Heart left ventricle (tissue), 16 donors: ENCODE data around the gene RAB10. TPM values are rescaled to one million over a fixed set of nuclear protein-coding genes. Genes with fewer than 3 reads are reported as not detected.

Experiments
- ATAC-seq, 4 donors: fragments of 200-7000 bp; cut with Tn5 transposase; one replicate each; pipeline ENCODE4 v1.9.1; 2020 to 2022; ENCODE audit warnings: moderate library complexity in 4 of 4, mild to moderate bottlenecking in 3 of 4, moderate number of reproducible peaks in 1 of 4
- DNase-seq, 5 donors: peaks; one replicate each; pipeline ENCODE4 v3.0.0-alpha.2; 2020
- H3K27ac ChIP-seq, 12 donors: fragments of 200-600 bp; sonication (generic) in 4 of 12; one replicate each; pipeline versions ENCODE4 v1.5.0 to v1.8.0; 2016 to 2022; ENCODE audit warnings: mild to moderate bottlenecking in 2 of 12
- H3K27me3 ChIP-seq, 9 donors: fragments of 200-600 bp; sonication (generic) in 2 of 9; one replicate each; pipeline versions ENCODE4 v1.5.1 to v1.8.0; 2016 to 2022; ENCODE audit warnings: mild to moderate bottlenecking in 3 of 9
- H3K36me3 ChIP-seq, 9 donors: fragments of 200-600 bp; sonication (generic) in 2 of 9; one replicate each; pipeline versions ENCODE4 v1.5.0 to v1.8.0; 2018 to 2022; ENCODE audit warnings: mild to moderate bottlenecking in 2 of 9
- H3K4me1 ChIP-seq, 12 donors: fragments of 200-600 bp; sonication (generic) in 4 of 12; one replicate each; pipeline versions ENCODE4 v1.5.0 to v1.8.0; 2016 to 2022; ENCODE audit warnings: mild to moderate bottlenecking in 3 of 12
- H3K4me3 ChIP-seq, 12 donors: fragments of 200-600 bp; sonication (generic) in 4 of 12; one replicate each; pipeline versions ENCODE4 v1.5.0 to v1.8.0; 2017 to 2022; ENCODE audit warnings: mild to moderate bottlenecking in 9 of 12, moderate library complexity in 4 of 12
- H3K9me3 ChIP-seq, 12 donors: fragments of 200-600 bp; sonication (generic) in 4 of 12; one replicate each; pipeline versions ENCODE4 v1.5.0 to v1.8.0; 2016 to 2022; ENCODE audit warnings: mild to moderate bottlenecking in 1 of 12
- POLR2A ChIP-seq, 2 donors: fragments of 450-650 bp; IDR thresholded peaks; one replicate each; pipeline ENCODE4 v1.6.1; 2017; ENCODE audit warnings: antibody characterized with exemption in 2 of 2, mild to moderate bottlenecking in 2 of 2, moderate library complexity in 2 of 2
- WGBS, 4 donors: extraction: QIAGEN DNeasy Blood & Tissue Kit in 2 of 4; methylation state at CpG; one replicate each; pipeline versions ENCODE4 v1.1.5 to v1.1.7; 2013 to 2018; 5-methylcytosine and 5-hydroxymethylcytosine counted together
- intact Hi-C, 10 donors: fragments of 100-400 bp; cut with DNase I; formaldehyde crosslinking; loops; one replicate each; pipeline versions ENCODE4 v1.11.1 to v1.14.2; 2022
- polyA plus RNA-seq, 2 donors: library from polyadenylated mRNA; stranded (reverse); fragments of 200-250 nt; gene quantifications; one replicate each; pipeline ENCODE4 v1.2.3, GENCODE V29; 2013
- total RNA-seq, 9 donors: library from RNA; depleted of rRNA in 2 of 9; stranded (reverse); fragments of >200 nt in 2 of 9; fragmentation: NEBNext Ultra II Directional in 3 of 9; extraction: Animal tissue kit (Norgen Biotek cat#: 25700) in 3 of 9; gene quantifications; one replicate each; pipeline versions ENCODE4 v1.1.0 to v1.2.4, GENCODE V29; 2016 to 2023
- TF ChIP-seq, protein P1 (sequence below), 12 donors: fragments of 200-600 bp; sonication (generic) in 4 of 12; IDR thresholded peaks; one replicate each; pipeline versions ENCODE4 v1.5.0 to v1.8.0; 2018 to 2022; ENCODE audit warnings: antibody characterized with exemption in 12 of 12, mild to moderate bottlenecking in 5 of 12
- donor health status: ischemic (EF 13 %, LVEDD 7.1; RV severe dilation, severe dysfunction).
- donor health status: healthy with polysubstance abuse.
- donor health status: DM: no; HTN: yes; CAD: no.
- donor health status: DM: no; HTN: no; CAD: no.
- donor health status: ischemic (EF 25% LVEDD 6.9; RV normal size, moderate dysfunction).
- donor health status: ischemic (EF 25% LVEDD 5.7; RV mildly dilated, moderate dysfunction).
- donor health status: healthy.
- donor health status: DM: yes; HTN: yes; CAD: no.
- donor health status: ischemic (EF 35%, LVEDD 5.7; RV mildly dilated, moderate dysfunction).
- donor health status: nonischemic (EF 11% LVEDD 7.7; RV severe dilation, severe dysfunction).
- donor health status: DM: yes; HTN: yes; CAD: no.
- donor health status: PGD.
- donor health status: ischemic (EF 29% LVEDD 5.4; RV normal size, mild dysfunction).
- donor health status: nonischemic (EF 23%, LVEDD 6.1; RV moderate dilation, normal function).

The RAB10 gene
- total and polyA plus RNA-seq, 11 donors, result 33.1 to 121 (median 97.4) TPM

DNA sequence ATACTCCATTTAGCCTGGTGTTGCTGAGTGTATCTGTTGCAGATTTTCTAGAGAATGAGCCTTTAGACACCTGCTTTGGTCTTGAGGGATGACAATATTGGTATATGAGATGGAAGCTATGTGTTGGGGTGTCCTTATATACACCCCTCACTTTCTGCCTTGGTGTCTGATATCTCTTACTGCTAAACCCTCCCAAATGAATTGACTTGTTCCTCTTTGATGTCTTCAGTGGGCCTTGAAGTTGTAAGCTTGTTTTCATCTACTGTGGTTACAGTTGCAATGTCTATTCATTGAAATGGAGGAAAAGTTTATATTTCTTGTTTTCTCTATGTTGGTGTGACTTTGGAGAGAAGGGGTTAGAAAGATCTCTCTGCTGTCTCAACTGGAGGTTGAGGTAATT lies 18.9 kb downstream of the RAB10 start:
- DNase-seq (no peak), ATAC-seq (no peak)
- Histone ChIP-seq H3K4me3 (no peak overlapping the region), H3K4me1 (peaks cover 0 to 64% (median 15%) of the 10 kb centered on the region in 12 donors), H3K36me3 (peaks cover 0 to 3% (median 0%) of the 10 kb centered on the region in 9 donors), H3K9me3 (no peaks in the 10 kb centered on the region), H3K27ac (no peak overlapping the region), H3K27me3 (no peaks in the 10 kb centered on the region)
- intact Hi-C loops, result no loop called here
- no peak for TF ChIP-seq POLR2A (IDR thresholded peaks at IDR 0.05)
- TF ChIP-seq, protein P1, sequence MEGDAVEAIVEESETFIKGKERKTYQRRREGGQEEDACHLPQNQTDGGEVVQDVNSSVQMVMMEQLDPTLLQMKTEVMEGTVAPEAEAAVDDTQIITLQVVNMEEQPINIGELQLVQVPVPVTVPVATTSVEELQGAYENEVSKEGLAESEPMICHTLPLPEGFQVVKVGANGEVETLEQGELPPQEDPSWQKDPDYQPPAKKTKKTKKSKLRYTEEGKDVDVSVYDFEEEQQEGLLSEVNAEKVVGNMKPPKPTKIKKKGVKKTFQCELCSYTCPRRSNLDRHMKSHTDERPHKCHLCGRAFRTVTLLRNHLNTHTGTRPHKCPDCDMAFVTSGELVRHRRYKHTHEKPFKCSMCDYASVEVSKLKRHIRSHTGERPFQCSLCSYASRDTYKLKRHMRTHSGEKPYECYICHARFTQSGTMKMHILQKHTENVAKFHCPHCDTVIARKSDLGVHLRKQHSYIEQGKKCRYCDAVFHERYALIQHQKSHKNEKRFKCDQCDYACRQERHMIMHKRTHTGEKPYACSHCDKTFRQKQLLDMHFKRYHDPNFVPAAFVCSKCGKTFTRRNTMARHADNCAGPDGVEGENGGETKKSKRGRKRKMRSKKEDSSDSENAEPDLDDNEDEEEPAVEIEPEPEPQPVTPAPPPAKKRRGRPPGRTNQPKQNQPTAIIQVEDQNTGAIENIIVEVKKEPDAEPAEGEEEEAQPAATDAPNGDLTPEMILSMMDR (IDR thresholded peaks at IDR 0.05), result no peak

DNA sequence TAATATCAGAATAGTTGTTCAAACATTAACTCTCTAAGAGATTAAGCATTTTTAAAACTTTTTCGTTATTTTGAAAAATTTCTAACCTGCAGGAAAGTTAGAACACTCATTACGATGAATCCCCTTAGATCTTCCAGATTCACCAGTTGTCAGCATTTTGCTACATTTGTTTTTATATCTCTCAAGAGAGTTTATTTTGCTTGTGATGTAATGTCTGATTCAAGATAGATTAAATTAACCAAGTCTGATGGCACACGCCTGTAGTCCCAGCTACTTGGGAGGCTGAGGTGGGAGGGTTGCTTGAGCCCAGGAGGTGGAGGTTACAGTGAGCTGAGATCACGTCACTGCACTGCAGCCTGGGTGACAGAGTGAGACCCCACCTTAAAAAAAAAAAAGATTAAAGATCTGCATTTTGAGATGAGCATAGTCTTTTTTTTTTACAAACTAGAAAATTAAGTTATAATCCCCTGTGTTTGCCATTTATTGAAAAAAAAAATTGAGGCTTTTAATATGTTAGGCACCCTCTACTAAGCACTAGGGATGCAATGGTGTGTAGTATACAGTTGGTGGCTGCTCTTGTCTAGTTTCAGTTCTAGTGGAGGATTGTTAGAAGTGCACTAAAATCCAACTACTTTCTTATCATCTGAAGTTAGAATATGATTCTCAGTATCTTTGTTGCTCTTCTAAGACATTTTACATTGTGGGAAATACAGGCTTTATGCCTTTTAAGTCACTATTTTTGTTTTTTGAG lies 20.9 kb downstream of the RAB10 start:
- no peaks in the 10 kb centered on the region for H3K9me3 ChIP-seq
- peak in 1 of 4 donors; percentile 35 for ATAC-seq
- 73 to 92% (median 80%) methylated on average over 4 of the region's 4 CpGs for WGBS, 4 donors

DNA sequence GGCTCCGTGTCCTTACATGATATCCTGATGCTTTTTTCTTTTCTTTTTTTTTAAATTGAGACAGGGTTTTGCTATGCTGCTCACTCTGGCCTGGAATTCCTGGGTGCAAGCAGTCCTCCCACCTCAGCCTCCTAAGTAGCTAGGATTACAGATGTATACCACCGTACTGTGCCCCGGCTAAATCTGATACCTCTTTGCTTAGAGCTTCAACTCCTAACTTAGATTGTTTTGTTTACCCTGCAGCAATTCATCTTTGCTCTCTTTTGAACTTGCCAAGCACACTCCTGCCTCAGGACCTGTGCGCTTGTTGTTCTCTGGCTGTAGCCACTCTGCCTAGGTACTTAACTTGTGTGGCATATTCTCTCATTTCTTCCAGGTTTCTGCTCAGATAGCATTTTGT lies 24.5 kb downstream of the RAB10 start:
- DNase-seq (no peak), ATAC-seq (no peak)
- TF ChIP-seq, protein P1 (IDR thresholded peaks at IDR 0.05), result no peak
- TF ChIP-seq POLR2A (IDR thresholded peaks at IDR 0.05), result no peak
- intact Hi-C loops, result no loop called here
- Histone ChIP-seq H3K9me3 (no peaks in the 10 kb centered on the region), H3K27ac (no peak overlapping the region), H3K4me1 (peaks cover 0 to 51% (median 12%) of the 10 kb centered on the region in 12 donors), H3K36me3 (peaks cover 0 to 30% (median 8%) of the 10 kb centered on the region in 9 donors), H3K4me3 (no peak overlapping the region), H3K27me3 (no peaks in the 10 kb centered on the region)
- 91 to 98% (median 95%) methylated on average over 4 of the region's 4 CpGs for WGBS, 4 donors

More for the DNA sequence above, 20.9 kb downstream of the RAB10 start:
- Histone ChIP-seq H3K27ac (no peak overlapping the region), H3K4me1 (peaks cover 0 to 59% (median 17%) of the 10 kb centered on the region in 12 donors), H3K27me3 (no peaks in the 10 kb centered on the region), H3K4me3 (no peak overlapping the region), H3K36me3 (peaks cover 0 to 6% (median 0%) of the 10 kb centered on the region in 9 donors)
- TF ChIP-seq, protein P1 (IDR thresholded peaks at IDR 0.05), result no peak
- TF ChIP-seq POLR2A (IDR thresholded peaks at IDR 0.05), result no peak
- intact Hi-C loops, result no loop called here
- DNase-seq, result no peak

DNA sequence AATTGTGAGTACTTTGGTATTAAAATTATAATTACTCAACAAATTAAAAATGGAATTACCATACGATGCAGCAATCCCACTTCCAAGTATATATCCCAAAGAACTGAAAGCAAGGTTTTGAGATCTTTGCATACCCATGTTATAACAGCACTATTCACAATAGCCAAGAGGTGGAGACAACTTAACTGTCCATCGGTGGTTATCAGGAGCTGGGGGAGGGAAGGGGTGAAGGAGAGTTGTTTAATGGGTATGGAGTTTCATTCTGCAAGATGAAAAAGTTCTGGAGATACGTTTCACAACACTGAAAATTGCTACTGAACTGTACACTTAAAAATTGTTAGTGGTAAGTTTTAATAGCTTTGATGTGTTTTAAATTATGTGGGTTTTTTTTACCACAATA lies 25.7 kb downstream of the RAB10 start:
- peaks cover 0 to 57% (median 11%) of the 10 kb centered on the region in 12 donors for H3K4me1 ChIP-seq
- 52 to 60% (median 57%) methylated on average over 3 of the region's 3 CpGs for WGBS, 4 donors
- peaks cover 0 to 36% (median 8%) of the 10 kb centered on the region in 9 donors for H3K36me3 ChIP-seq
- no peaks in the 10 kb centered on the region for H3K9me3 ChIP-seq
- no peak overlapping the region for H3K27ac ChIP-seq
- no peak overlapping the region for H3K4me3 ChIP-seq
- H3K27me3 ChIP-seq, result no peaks in the 10 kb centered on the region
- no peak for ATAC-seq
- no peak for DNase-seq
- TF ChIP-seq, protein P1 (IDR thresholded peaks at IDR 0.05), result no peak
- intact Hi-C loops, result no loop called here
